ENCODE measurements around the gene LTA4H. TPM values are rescaled to one million over a fixed set of nuclear protein-coding genes. Genes with fewer than 3 reads are reported as not detected.
"Not testable (repeated sequence)": the region's sequence is repeated elsewhere in the genome, so short reads cannot be mapped to it uniquely, and the experiment has no call there.

Gene LTA4H
- total RNA-seq, 4 donors from 2014 or later, result 36.7 to 46.9 (median 40.6) TPM

DNA sequence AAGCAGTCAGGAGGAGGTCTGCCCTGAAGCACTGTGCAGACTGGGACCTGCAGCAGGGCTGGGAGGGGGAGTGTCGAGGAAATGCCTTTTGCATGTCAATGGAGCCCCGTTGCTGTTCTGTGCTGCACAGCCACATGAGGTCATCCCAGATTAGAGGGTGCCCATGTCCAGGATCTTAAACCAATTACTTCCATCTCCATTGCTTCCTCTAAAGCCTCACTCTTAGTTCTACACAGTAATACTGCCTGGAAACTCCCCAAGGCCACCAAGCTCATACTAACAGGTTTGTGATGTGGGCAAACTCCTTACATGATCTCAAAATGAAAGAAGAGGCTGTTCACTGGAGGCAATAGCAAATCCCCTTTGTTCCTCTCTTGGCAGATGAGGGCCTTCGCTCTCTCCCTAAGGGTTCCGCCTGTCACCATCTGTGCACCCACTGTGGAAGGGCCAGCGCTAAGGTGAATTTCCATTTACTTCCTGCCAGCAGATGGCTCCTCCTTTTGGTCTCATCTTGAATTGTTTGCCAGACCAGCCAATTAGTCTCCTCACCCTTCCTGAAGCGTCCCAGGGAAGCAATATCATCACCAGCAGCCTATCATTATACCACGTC, 35.4 kb upstream of the LTA4H start:
- no peaks in the 10 kb centered on the region for H3K9me3 ChIP-seq
- in situ Hi-C loops (cut with MboI; ENCODE audit: low sequenced_read_pairs in 4 of 4), result loop anchor here in 2 of 4 donors (25.0 kb wide), 2 partner anchors 342 to 442 kb away; partner anchors contain the start of gene CDK17 (in 1 of the 2)
- ATAC-seq, result no peak
- TF ChIP-seq CTCF (IDR thresholded peaks at IDR 0.05 in 4 of 5, conservative IDR thresholded peaks at IDR 0.05 in 1 of 5) (no peak), POLR2A (IDR thresholded peaks at IDR 0.05) (no peak)
- no peak for DNase-seq
- no peak overlapping the region for H3K27ac ChIP-seq
- H3K4me3 ChIP-seq, result no peak overlapping the region
- H3K27me3 ChIP-seq, result no peaks in the 10 kb centered on the region
- intact Hi-C loops (cut with DNase I; ENCODE audit: low total_unique reads), result no loop called here
- H3K36me3 ChIP-seq, result no peaks in the 10 kb centered on the region
- no peaks in the 10 kb centered on the region for H3K4me1 ChIP-seq

DNA sequence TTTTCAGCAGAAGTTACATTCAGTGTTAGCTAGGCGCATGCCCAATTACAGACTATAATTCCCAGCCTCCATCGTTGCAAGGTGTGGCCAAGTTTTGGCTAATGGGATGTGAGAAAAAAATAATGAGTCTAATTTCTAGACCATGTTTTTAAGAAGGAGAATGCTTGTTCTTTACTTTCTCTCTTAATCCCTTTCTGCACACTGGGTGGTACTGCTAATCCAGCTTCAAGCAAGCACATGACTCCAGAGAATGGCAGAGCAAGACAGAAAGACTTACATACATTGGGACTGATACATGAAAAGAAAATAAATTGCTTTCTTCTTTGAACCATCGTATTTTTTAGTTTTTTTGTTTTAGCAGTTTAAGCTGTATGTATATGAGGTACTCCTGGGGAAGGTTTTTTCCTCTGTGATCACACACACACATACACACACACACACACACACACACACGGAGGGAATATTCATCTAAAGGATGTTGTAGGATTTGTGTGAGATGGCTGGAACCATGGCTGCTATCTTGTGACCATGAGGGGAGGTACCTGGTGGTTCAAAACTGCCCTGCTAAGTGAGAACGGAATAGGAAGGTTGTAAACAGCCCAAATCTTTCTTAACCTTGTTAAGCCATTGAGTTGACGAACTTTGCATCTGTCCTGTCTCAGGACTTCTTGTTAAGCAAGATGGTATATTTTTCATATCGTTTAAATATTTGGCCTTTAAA, 34.3 kb upstream of the LTA4H start:
- H3K27me3 ChIP-seq, result no peaks in the 10 kb centered on the region
- in situ Hi-C loops (cut with MboI; ENCODE audit: low sequenced_read_pairs in 4 of 4), result loop anchor here in 3 of 4 donors (5.0 to 25.0 kb wide), 6 partner anchors 135 to 445 kb away; partner anchors contain the start of gene CDK17 (in 1 of the 3)
- H3K27ac ChIP-seq, result no peak overlapping the region
- H3K36me3 ChIP-seq, result no peaks in the 10 kb centered on the region
- H3K9me3 ChIP-seq, result no peaks in the 10 kb centered on the region
- TF ChIP-seq CTCF (IDR thresholded peaks at IDR 0.05 in 4 of 5, conservative IDR thresholded peaks at IDR 0.05 in 1 of 5) (no peak), POLR2A (IDR thresholded peaks at IDR 0.05) (no peak)
- H3K4me3 ChIP-seq, result no peak overlapping the region
- DNase-seq (no peak), ATAC-seq (no peak)
- intact Hi-C loops (cut with DNase I; ENCODE audit: low total_unique reads), result loop anchor here (10.0 kb wide), 1 partner anchor 335 kb away; the partner anchor contains the start of gene CDK17
- no peaks in the 10 kb centered on the region for H3K4me1 ChIP-seq

DNA sequence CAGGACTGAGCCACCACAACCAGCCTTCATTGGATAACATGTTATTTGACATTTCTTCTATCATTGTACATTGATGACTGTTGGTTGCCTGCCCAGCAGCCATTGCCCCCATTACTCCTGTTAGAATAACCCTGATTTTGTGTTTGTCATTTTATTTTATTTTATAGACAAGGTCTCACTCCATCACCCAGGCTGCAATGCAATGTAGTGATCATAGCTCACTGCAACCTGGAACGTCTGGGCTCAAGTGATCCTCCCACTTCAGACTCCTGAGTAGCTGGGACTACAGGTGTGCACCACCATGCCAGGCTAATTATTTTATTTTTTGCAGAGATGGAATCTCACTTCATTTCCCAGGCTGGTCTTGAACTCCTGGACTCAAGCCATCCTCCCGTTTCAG, 33.2 kb upstream of the LTA4H start:
- DNase-seq (no peak), ATAC-seq (no peak)
- no peak overlapping the region for H3K27ac ChIP-seq
- H3K4me3 ChIP-seq, result no peak overlapping the region
- no peaks in the 10 kb centered on the region for H3K4me1 ChIP-seq
- no peaks in the 10 kb centered on the region for H3K36me3 ChIP-seq
- TF ChIP-seq POLR2A (IDR thresholded peaks at IDR 0.05) (no peak), CTCF (IDR thresholded peaks at IDR 0.05 in 4 of 5, conservative IDR thresholded peaks at IDR 0.05 in 1 of 5) (no peak)
- H3K27me3 ChIP-seq, result no peaks in the 10 kb centered on the region
- in situ Hi-C loops (cut with MboI; ENCODE audit: low sequenced_read_pairs in 4 of 4) (loop anchor here in 3 of 4 donors (5.0 to 25.0 kb wide), 6 partner anchors 136 to 446 kb away; partner anchors contain the start of gene CDK17 (in 1 of the 3)), intact Hi-C loops (cut with DNase I; ENCODE audit: low total_unique reads) (loop anchor here (10.0 kb wide), 1 partner anchor 336 kb away; the partner anchor contains the start of gene CDK17)
- no peaks in the 10 kb centered on the region for H3K9me3 ChIP-seq

- intact Hi-C loops (cut with DNase I; ENCODE audit: low total_unique reads), result loop anchor here (10.0 kb wide), 1 partner anchor 337 kb away; the partner anchor contains the start of gene CDK17
- ATAC-seq (no peak), DNase-seq (no peak)
- H3K9me3 ChIP-seq, result no peaks in the 10 kb centered on the region
- no peaks in the 10 kb centered on the region for H3K36me3 ChIP-seq
- H3K4me1 ChIP-seq, result no peaks in the 10 kb centered on the region
- no peak overlapping the region for H3K4me3 ChIP-seq
- H3K27ac ChIP-seq, result no peak overlapping the region
- TF ChIP-seq CTCF (IDR thresholded peaks at IDR 0.05 in 4 of 5, conservative IDR thresholded peaks at IDR 0.05 in 1 of 5) (no peak), POLR2A (IDR thresholded peaks at IDR 0.05) (no peak)
- H3K27me3 ChIP-seq, result no peaks in the 10 kb centered on the region
- in situ Hi-C loops (cut with MboI; ENCODE audit: low sequenced_read_pairs in 4 of 4), result loop anchor here in 3 of 4 donors (5.0 to 25.0 kb wide), 6 partner anchors 137 to 447 kb away; partner anchors contain the start of gene CDK17 (in 1 of the 3)
These were observed 32.7 kb upstream of the LTA4H start for GRCh38 chr12:96068111-96068510.

- not testable (repeated sequence) for H3K9me3 ChIP-seq, H3K4me3 ChIP-seq, H3K27ac ChIP-seq, DNase-seq, H3K4me1 ChIP-seq, ATAC-seq, H3K36me3 ChIP-seq, H3K27me3 ChIP-seq
- in situ Hi-C loops (cut with MboI; ENCODE audit: low sequenced_read_pairs in 4 of 4), result loop anchor here in 3 of 4 donors (5.0 to 25.0 kb wide), 6 partner anchors 139 to 449 kb away; partner anchors contain the start of gene CDK17 (in 1 of the 3)
- intact Hi-C loops (cut with DNase I; ENCODE audit: low total_unique reads), result loop anchor here (10.0 kb wide), 1 partner anchor 339 kb away; the partner anchor contains the start of gene CDK17
These were observed 30.4 kb upstream of the LTA4H start for GRCh38 chr12:96065776-96066175.

Measured in gastrocnemius medialis (tissue), 4 donors.